CD4-positive, alpha-beta T cell treated with Interleukin-4 for 4 hours (primary cell): ENCODE measurements around the gene DAPK2.
"Not testable (repeated sequence)": the region's sequence is repeated elsewhere in the genome, so short reads cannot be mapped to it uniquely, and the experiment has no call there.

ENCODE experiments used
- DNase-seq: peaks from one replicate; pipeline ENCODE4 v3.0.0-alpha.2; 2020

The DAPK2 gene

GRCh38 chr15:63909819-63910437 lies 136.4 kb downstream of the DAPK2 start:
- no peak for DNase-seq

GRCh38 chr15:63908991-63909390 lies 137.3 kb downstream of the DAPK2 start:
- DNase-seq, result no peak

- DNase-seq, result no peak
Observed at GRCh38 chr15:63908281-63908680, 138.0 kb downstream of the DAPK2 start.

GRCh38 chr15:63907521-63907920 lies 138.8 kb downstream of the DAPK2 start:
- no peak for DNase-seq

- DNase-seq, result no peak
Observed at GRCh38 chr15:63906266-63906584, 140.1 kb downstream of the DAPK2 start.

GRCh38 chr15:63905558-63906265 lies 140.6 kb downstream of the DAPK2 start:
- peak; percentile 49 for DNase-seq

- DNase-seq, result no peak
Observed at GRCh38 chr15:63905131-63905530, 141.2 kb downstream of the DAPK2 start.

- DNase-seq, result no peak
Observed at GRCh38 chr15:63904042-63904441, 142.2 kb downstream of the DAPK2 start.

DNA sequence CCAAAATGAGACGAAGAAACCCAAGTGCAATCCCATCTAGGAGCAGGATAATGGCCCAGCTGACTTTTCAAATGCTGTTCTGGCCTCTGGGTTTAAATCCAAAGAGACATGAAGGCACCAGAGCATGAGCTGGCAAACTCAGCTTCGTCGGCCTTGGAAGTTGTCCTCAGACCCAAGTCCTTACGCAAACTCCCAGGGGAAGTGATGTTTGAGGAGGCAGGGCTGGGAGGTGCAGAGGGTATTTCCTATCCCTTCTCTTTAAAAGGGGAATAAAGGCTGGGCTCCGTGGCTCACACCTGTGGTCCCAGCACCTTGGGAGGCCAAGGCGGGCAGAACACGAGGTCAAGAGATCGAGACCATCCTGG lies 143.6 kb downstream of the DAPK2 start:
- DNase-seq, result no peak

- no peak for DNase-seq
Observed at GRCh38 chr15:63901912-63902670, 144.2 kb downstream of the DAPK2 start.

DNA sequence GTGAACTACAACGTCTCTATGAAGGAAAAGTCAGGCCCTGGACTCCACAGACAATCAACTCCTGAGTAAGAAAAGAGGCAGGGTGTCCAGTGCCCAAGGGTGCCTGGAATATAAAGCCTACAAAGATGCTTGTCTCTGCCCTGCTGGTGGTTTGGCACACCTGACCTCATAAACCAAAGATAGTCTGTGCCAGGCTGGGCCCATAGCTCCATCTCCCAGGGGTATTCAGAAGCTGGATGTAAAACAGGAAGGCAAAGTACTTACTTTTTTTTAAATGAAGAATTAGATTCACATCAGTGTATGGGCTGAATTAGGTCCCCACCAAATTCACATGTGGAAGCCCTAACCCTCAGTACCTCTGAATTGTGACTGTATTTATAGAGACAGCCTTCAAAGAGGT lies 146.0 kb downstream of the DAPK2 start:
- DNase-seq, result no peak

- DNase-seq, result not testable (repeated sequence)
Observed at GRCh38 chr15:63899606-63900005, 146.7 kb downstream of the DAPK2 start.

DNA sequence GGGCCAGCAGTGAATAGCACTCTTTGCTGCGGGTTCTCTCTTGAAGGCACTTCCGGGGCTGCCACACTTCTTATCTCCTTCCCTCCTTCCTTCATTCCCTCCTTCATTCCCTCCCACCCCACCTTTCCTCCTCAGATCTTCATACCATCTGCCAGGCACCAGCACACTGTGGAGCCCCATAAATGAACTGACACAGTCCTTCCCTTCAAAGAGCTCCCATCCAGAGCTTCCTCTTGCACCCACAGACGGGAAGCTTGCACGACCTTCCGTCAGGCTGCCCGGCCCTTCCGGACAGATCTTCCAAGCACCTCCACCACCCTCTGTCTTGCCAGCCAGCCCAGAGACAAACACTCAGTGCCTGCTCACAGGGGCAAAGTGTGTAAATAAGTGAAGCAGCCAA lies 147.1 kb downstream of the DAPK2 start:
- DNase-seq, result no peak

DNA sequence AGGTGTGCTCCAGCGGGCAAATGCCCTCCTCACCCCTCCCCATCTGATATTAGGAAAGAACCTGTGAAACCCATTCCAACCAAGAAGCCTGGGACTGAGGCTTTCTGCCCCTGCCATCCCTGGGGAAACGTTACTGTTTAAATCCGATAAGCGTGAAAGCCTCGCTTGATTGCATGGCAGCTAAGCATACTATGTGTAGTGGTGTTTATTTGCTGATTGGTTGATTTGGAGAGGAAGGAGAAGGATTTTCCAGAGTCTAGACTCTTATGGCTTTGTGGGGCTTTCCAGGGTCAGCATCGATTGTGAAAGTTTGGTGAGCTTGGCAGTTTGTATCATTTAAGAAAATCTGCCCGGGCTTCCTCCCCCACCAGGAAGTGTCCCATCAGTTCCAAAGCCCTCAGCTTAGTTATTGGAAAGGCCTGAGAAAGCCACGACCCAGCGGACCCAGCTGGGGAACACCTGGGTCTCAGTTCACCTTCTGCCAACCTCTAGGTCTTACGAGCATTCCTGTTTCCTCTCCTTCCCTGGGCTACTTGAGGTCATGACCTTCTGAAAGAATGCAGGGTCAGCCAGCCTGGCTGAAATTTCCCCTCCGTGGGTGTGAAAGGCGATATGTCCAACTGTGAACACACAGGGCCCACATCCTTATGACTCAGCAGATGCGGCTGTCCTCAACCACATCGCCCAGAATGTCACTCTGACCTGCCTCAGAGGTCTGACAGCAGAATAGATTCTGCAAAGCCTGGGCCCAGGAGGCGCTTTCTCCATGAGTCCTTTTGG lies 149.8 kb downstream of the DAPK2 start:
- DNase-seq, result peak; percentile 29

- no peak for DNase-seq
Observed at GRCh38 chr15:63895787-63896218, 150.5 kb downstream of the DAPK2 start.

GRCh38 chr15:63895194-63895593 lies 151.1 kb downstream of the DAPK2 start:
- no peak for DNase-seq

DNA sequence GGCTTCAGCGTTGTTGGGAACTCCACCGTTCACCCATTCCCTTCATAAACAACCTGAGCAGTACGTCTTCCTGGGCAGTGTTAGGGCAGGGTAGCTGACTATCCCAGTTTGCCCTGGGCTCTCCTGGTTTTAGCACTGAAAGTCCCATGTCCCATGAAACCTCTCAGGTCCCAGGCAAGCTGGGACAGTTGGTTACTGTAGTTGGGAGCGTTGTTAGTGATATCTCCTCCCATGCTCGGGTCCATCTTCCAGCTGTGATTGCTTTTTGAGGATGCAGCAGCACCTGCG lies 151.7 kb downstream of the DAPK2 start:
- DNase-seq, result no peak

DNA sequence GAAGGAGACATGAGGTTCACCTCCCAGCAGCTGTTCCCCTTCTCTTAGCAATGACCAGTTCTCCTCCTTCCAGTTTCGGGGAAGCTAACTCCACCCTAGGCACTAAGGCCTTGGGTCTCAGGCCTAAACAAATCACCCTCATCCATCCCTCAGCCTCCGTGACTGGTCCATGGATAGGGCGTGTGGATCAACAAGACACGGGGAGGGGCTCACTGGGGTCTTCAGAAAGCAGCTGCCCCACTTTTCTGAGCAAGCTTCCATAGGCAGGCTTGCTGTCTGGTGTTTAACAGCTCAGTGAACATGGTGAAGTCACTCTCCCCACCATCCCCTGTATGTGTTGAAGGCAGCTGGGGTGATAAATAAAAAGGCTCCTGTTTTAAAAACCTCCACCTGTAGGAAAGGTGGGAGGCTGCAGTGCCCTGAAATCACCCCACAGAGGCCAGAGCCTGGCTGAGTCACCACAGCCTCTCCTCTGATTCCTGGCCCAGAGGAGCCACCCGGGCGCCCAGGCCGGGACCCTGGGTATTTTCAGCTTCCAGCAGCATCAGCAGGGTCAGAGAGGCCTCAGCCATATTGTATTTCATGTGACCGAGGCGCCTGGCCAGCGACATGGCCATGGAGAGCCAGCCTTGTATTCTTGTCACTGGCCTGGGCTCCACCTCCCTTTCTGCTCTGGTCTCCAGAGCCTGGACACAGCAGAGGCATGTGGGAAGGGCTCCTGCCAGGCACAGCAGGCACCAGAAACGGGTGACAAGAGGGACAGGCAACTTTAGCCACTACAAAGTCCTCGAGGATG lies 152.2 kb downstream of the DAPK2 start:
- no peak for DNase-seq

DNA sequence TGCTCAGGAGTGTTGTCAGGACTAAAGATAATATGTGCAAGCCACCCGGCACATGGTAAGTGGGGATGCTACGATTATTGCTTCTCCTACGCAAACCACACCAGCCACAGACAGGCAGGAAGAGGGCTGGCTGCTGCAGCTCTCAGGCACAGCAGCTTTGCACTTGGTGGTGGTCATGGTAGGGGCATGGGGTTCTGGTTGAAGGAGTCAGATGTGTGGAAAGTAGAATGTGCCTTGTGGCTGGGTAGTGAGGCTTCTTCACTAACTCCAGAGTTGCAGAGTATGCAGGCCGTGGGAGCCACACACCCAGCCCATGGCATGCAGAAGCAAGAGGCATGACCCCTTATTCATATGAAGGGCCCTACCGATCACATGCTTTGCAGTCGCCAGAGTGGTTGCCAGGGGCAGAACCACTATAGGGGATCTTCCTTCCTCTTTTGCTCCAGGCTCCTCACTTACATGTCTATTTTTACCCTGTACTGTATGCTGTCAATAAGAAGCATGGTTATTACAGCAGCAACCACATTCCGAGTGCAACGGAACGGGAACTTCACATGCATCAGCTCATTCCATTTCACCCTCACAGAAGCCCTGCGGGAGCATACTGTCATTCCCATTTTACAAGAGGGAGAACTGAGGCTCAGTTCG lies 153.4 kb downstream of the DAPK2 start:
- peak; percentile 84 for DNase-seq

DNA sequence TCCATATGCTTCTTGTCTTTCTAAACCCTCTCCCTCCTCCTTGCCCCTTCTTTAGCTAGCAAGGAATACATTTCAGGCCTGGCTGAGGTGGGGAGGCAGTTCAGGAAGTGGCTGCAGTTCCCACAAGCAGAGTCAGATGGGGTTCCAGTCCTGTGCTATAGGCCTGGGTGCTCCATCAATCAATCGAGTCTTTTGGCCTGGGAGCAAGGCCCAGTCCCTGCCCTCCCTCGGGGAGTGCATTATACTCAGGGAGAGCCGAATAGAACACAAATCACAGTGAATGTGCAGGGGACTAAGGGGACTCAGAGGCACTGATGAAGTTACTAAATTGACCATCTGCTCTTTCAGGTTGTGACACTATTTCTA lies 154.5 kb downstream of the DAPK2 start:
- no peak for DNase-seq

DNA sequence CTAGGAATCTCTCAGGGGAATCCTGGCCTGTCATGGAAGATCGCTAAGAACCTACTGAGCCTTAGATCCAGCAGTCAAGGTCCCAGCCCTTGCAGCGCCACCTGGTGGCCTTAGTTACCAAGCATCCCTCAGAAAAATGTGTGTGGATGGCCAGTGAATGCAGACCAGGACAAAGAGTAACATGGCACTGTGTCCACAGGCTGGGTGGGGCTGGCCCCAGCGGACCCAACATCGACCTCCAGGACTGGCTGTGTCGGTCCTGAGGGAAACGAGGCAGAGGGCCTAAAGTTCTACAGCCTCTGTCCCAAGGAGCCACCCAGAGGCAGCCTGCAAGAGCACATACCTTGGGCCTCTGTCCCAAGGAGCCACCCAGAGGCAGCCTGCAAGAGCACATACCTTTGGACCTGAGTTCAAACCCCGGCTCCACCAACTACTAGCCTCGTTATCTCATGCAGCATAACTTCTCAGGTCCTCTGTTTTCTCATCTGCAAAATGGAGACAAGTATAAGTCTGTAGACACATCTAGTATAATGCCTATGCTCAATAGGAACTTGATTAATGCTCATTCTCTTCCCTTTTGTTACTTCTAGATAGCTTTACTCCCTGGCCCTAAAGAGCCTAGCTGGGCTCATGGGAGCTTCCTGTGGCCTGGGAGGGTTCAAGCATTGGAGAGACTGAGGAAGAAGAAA lies 155.1 kb downstream of the DAPK2 start:
- DNase-seq, result peak; percentile 63

DNA sequence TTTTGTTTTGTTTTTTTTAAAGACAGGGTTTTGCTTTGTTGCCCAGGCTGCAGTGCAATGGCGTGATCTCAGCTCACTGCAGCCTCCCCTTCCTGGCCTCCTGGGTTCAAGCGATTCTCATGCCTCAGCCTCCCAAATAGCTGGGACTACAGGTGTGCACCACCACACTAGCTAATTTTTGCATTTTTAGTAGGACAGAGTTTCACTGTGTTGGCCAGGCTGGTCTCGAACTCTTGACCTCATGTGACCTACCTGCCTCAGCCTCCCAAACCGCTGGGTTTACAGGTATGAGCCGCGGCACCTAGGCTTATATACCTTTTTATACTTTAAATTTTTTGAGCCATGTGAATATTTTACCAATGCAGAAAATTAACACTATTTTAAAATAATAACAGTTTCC lies 155.7 kb downstream of the DAPK2 start:
- DNase-seq, result no peak
